IPS-20b (cell line): Measurements from ENCODE around the gene PODXL2.

Experiments used
- H3K27ac ChIP-seq: one replicate; pipeline ENCODE4 v1.5.1; 2013; ENCODE audit warnings: low read length
- H3K27me3 ChIP-seq: 2 replicates; pipeline ENCODE4 v1.6.1; 2013; ENCODE audit warnings: mild to moderate bottlenecking, low read length, inconsistent platforms; ENCODE audit not compliant: insufficient read depth
- H3K36me3 ChIP-seq: 2 replicates; pipeline ENCODE4 v1.6.1; 2013; ENCODE audit warnings: low read depth, mild to moderate bottlenecking, inconsistent platforms, low read length, moderate library complexity; ENCODE audit not compliant: insufficient read depth
- H3K4me1 ChIP-seq: 2 replicates; pipeline ENCODE4 v1.6.1; 2013; ENCODE audit warnings: mild to moderate bottlenecking, control low read depth, inconsistent platforms, low read length, moderate library complexity; ENCODE audit not compliant: insufficient read depth
- H3K4me3 ChIP-seq: 2 replicates; pipeline ENCODE4 v1.5.1; 2013; ENCODE audit warnings: mild to moderate bottlenecking, low read length, inconsistent platforms
- H3K9ac ChIP-seq: 2 replicates; pipeline ENCODE4 v1.6.1; 2013; ENCODE audit warnings: low read depth, mild to moderate bottlenecking, inconsistent platforms, low read length, moderate library complexity
- H3K9me3 ChIP-seq: 2 replicates; pipeline ENCODE4 v1.6.1; 2013; ENCODE audit warnings: mild to moderate bottlenecking, low read depth, low read length, inconsistent platforms; ENCODE audit not compliant: insufficient read depth

PODXL2 gene

DNA sequence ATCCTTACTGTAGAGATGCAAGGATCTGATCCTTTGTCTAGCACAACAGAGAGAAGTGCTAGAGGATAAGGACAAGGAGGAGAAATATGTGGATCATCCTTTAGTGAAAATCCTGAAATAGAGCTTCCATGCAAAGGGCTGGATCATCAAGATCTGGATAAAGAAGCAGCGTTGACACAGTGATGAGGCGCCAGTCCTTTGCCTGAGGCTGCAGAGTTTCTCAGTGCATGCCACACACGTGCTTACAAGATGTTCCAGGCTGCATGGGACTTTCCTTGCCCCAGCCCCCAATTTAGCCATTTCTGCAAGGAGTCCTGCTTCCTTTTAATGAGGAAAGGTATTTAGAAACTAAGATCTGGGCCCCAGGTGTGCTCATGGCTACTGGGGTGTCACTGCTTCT, 36.6 kb downstream of the PODXL2 start:
- H3K27me3 ChIP-seq: no peaks in the 10 kb centered on the region
- H3K36me3 ChIP-seq: peaks cover 34% of the 10 kb centered on the region
- no peaks in the 10 kb centered on the region for H3K4me1 ChIP-seq
- H3K9ac ChIP-seq: no peak overlapping the region
- no peaks in the 10 kb centered on the region for H3K9me3 ChIP-seq
- H3K27ac ChIP-seq: no peak overlapping the region
- no peak overlapping the region for H3K4me3 ChIP-seq

DNA sequence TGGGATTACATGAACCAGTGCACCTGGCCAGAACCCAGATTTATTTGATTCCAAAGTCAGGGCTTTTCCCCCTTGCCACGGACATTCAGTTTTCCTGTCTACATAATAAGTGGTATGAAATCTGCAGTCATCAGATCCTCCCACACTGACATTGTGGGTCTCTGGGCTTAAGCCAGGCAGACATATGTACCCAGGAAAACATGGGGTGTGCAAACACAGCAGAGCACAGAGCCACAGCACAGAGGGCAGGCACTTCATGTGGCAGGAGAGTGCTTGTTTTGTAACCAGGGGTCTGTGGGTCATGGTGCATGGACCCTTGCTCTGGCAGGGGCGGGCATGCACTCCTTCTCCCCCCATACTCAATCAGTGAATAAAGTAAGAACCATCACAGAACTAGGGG, 37.7 kb downstream of the PODXL2 start:
- Histone ChIP-seq H3K4me1 (no peaks in the 10 kb centered on the region), H3K4me3 (no peak overlapping the region), H3K27ac (no peak overlapping the region), H3K36me3 (peaks cover 28% of the 10 kb centered on the region; the same call in 1 of the 2 replicates), H3K27me3 (0 out of 2 replicates have a peak, but pooled peaks cover 2% of the 10 kb centered on the region), H3K9ac (no peak overlapping the region), H3K9me3 (no peaks in the 10 kb centered on the region)

GRCh38 chr3:127667119-127667681, 38.2 kb downstream of the PODXL2 start:
- Histone ChIP-seq H3K4me1 (no peaks in the 10 kb centered on the region), H3K27me3 (0 out of 2 replicates have a peak, but pooled peaks cover 7% of the 10 kb centered on the region), H3K9ac (no peak overlapping the region), H3K9me3 (no peaks in the 10 kb centered on the region), H3K36me3 (peaks cover 28% of the 10 kb centered on the region; the same call in 1 of the 2 replicates), H3K4me3 (no peak overlapping the region), H3K27ac (no peak overlapping the region)

DNA sequence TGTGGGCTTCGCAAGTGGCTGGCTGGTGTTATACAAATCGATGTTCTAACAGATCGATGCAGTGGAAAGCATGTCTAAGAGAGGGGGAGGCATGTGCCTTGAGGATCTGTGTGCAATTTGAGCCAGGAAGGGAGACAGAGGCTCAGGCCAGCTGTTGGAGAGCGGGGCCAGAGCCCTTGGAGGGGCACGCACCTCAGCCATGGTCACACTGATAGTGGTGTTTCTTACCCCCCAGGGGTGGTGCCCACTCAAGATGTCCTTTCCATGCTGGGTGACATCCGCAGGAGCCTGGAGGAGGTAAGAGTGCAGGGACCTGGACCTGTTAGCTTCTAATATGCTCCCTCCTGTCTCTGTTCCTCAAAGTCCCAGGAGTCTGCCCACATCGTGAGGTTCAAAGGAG, 39.9 kb downstream of the PODXL2 start:
- peaks cover 15% of the 10 kb centered on the region for H3K27me3 ChIP-seq
- no peak overlapping the region for H3K4me3 ChIP-seq
- no peaks in the 10 kb centered on the region for H3K9me3 ChIP-seq
- H3K36me3 ChIP-seq: peaks cover 15% of the 10 kb centered on the region; the same call in 1 of the 2 replicates
- H3K27ac ChIP-seq: no peak overlapping the region
- no peaks in the 10 kb centered on the region for H3K4me1 ChIP-seq
- H3K9ac ChIP-seq: no peak overlapping the region

DNA sequence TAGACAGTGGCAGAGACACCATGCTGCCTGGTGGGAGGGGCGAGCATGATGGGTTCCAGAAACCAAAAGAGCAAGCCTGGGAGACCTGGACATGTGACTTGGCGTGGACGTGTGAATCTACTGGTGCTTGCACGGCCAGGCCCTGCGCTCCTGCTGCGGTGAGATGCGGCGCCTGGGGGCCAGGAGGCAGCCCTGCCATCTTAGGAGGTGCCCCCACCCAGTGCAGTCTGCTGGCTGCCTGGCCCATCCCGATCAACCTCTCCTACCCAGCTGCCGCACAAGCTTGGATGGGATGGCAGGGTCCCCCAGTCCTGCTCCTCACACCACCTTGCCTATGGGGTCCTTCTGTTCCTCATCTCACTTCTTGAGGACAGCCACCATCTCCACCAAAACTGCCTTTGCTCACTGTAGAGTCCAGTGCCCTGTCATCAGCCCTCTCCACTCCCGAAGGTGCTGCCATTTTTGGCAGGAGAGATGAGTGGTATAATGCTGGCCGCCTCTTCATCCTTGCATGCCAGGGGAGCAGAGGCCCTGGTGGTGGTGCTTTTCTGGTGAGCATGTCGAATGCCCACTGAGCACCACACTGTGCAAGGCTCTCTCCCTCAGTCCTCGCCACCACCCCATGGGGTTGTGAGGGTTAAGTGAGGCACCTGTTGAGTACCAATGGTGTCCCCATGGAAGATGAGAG, 40.7 kb downstream of the PODXL2 start:
- no peak overlapping the region for H3K4me3 ChIP-seq
- peaks cover 23% of the 10 kb centered on the region for H3K27me3 ChIP-seq
- H3K9ac ChIP-seq: no peak overlapping the region
- 0 out of 2 replicates have a peak, but pooled peaks cover 10% of the 10 kb centered on the region for H3K36me3 ChIP-seq
- no peaks in the 10 kb centered on the region for H3K9me3 ChIP-seq
- no peaks in the 10 kb centered on the region for H3K4me1 ChIP-seq
- no peak overlapping the region for H3K27ac ChIP-seq

GRCh38 chr3:127670229-127670559, 41.2 kb downstream of the PODXL2 start:
- Histone ChIP-seq H3K27ac (no peak overlapping the region), H3K4me1 (no peaks in the 10 kb centered on the region), H3K9me3 (no peaks in the 10 kb centered on the region), H3K9ac (no peak overlapping the region), H3K27me3 (peaks cover 27% of the 10 kb centered on the region), H3K4me3 (no peak overlapping the region), H3K36me3 (0 out of 2 replicates have a peak, but pooled peaks cover 10% of the 10 kb centered on the region)

GRCh38 chr3:127670761-127671522, 42.0 kb downstream of the PODXL2 start:
- Histone ChIP-seq H3K9ac (no peak overlapping the region), H3K4me1 (no peaks in the 10 kb centered on the region), H3K36me3 (0 out of 2 replicates have a peak, but pooled peaks cover 8% of the 10 kb centered on the region), H3K9me3 (no peaks in the 10 kb centered on the region), H3K27ac (no peak overlapping the region), H3K27me3 (peaks cover 27% of the 10 kb centered on the region), H3K4me3 (no peak overlapping the region)

GRCh38 chr3:127671523-127672428, 42.8 kb downstream of the PODXL2 start:
- Histone ChIP-seq H3K9ac (peak overlapping the region; percentile 69; the same call in 1 of the 2 replicates), H3K36me3 (0 out of 2 replicates have a peak, but pooled peaks cover 2% of the 10 kb centered on the region), H3K27me3 (peaks cover 27% of the 10 kb centered on the region), H3K27ac (no peak overlapping the region), H3K4me1 (no peaks in the 10 kb centered on the region), H3K9me3 (no peaks in the 10 kb centered on the region), H3K4me3 (peak overlapping the region; percentile 64; the same call in 1 of the 2 replicates)

- peaks cover 27% of the 10 kb centered on the region for H3K27me3 ChIP-seq
- H3K4me3 ChIP-seq: peak within 1 kb of the TSS; percentile 76
- H3K27ac ChIP-seq: no peak within 1 kb of the TSS
- no peaks in the 10 kb centered on the region for H3K4me1 ChIP-seq
- no peaks in the 10 kb centered on the region for H3K9me3 ChIP-seq
- H3K36me3 ChIP-seq: no peaks in the 10 kb centered on the region
- H3K9ac ChIP-seq: peak within 1 kb of the TSS; percentile 69; the same call in 1 of the 2 replicates
Observed at GRCh38 chr3:127672429-127673190, 43.6 kb downstream of the PODXL2 start, which contains the start of gene ABTB1. TSS of gene ABTB1 (plus strand) at chr3:127672952. CDS start at chr3:127673026, 74 bp downstream.

DNA sequence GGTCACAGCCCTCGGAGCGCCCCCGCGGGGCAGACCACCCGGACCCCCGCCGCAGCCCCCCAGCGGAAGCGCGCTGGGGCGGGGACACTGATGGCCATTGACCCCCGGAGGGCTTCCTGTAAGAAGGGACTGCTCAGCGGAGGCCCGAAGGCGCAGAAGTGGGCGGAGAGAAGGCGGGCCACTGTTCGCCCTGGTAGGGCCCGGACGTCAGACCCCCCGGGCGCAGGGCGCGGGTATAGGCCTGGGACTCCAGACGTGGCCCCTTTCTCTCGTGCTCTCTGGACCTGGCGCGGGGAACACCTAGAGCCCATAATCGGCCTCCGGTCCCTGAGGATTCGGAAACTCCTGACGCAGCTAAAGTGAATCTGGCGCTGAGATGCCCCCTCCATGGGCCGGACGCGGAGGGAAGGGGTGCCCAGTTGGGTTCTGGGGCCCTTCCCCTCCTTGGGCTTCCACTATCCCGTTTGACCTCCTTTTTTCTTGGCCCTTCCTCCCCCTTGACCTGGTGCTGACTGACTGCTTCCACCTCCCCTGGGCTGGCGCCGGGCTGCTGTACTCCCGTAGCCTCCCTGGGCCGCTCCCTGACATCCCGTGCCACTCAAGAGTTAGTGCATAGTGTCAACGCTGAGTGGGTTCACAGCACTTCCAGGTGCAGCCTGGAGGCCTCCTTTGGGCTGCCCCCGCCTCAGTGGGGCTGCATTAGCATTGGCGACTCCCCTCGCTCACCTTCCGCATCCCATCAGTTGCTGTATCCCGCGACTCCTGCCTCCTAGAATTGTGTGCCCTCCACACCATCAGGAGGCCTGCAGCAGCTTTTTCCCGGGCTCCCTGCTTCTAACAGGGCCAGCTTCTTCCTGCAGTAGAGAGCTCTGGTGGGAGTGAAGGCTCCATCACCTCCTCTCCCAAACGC, 44.5 kb downstream of the PODXL2 start:
- H3K36me3 ChIP-seq: no peaks in the 10 kb centered on the region
- no peaks in the 10 kb centered on the region for H3K4me1 ChIP-seq
- H3K27me3 ChIP-seq: peaks cover 27% of the 10 kb centered on the region
- no peaks in the 10 kb centered on the region for H3K9me3 ChIP-seq
- peak overlapping the region; percentile 76 for H3K4me3 ChIP-seq
- peak overlapping the region; percentile 45; the same call in 1 of the 2 replicates for H3K9ac ChIP-seq
- no peak overlapping the region for H3K27ac ChIP-seq
